ENCODE results near the gene GARNL3. TPM values are rescaled to one million over a fixed set of nuclear protein-coding genes. Genes with fewer than 3 reads are reported as not detected.

The GARNL3 gene
- total RNA-seq, 1 donor from 2014 or later = 5.4 TPM

DNA sequence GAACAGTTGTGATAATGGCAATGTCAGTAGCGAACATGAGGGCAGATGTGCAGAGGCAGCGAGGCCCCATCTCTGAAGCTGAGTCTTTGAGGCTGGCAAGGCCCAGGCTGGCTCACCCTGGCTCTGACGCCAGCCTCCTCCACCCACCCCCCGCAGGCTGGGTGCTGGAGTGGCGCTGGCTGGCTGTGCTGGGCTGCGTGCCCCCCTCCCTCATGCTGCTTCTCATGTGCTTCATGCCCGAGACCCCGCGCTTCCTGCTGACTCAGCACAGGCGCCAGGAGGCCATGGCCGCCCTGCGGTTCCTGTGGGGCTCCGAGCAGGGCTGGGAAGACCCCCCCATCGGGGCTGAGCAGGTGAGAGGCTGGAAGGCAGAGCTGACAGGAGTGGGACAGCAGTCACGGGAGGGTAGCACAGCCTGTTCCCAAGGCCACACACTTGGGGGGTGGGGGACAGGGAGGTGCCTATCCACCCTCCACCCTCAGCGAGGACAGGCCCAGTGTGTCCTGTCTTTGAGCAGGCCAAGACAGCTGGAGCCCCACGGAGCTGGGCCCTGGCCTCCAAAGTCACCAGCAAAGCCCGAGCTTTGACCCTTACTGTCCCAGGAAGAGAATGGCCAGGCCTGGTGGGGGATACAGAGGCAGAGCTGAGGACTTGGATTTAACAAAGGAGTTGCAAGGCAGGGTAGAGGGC is 138.0 kb downstream of the GARNL3 start:
- Histone ChIP-seq H4K20me1 (ENCODE audit: insufficient read depth, low read length) (peaks cover 16% of the 10 kb centered on the region), H3K4me2 (ENCODE audit: low read length) (no peak overlapping the region), H3K9ac (ENCODE audit: low read length) (no peak overlapping the region), H3K27ac (ENCODE audit: low read depth, low read length) (no peak overlapping the region), H2AFZ (ENCODE audit: low read depth, low read length) (no peak overlapping the region), H3K9me3 (ENCODE audit: insufficient read depth, low read depth, low read length) (no peaks in the 10 kb centered on the region), H3K4me1 (ENCODE audit: insufficient read depth, low read length) (peaks cover 5% of the 10 kb centered on the region), H3K27me3 (ENCODE audit: insufficient read depth, low read length) (no peaks in the 10 kb centered on the region), H3K36me3 (ENCODE audit: insufficient read depth, low read length) (no peaks in the 10 kb centered on the region), H3K4me3 (ENCODE audit: insufficient read depth, low read depth, low read length) (no peak overlapping the region), H3K79me2 (ENCODE audit: insufficient read depth, low read length) (peaks cover 15% of the 10 kb centered on the region)
- Mint-ChIP-seq H3K27me3 (ENCODE audit: low read depth, unreplicated experiment) (no peaks in the 10 kb centered on the region), H3K4me3 (ENCODE audit: unreplicated experiment) (no peak overlapping the region), H3K9me3 (ENCODE audit: unreplicated experiment) (no peaks in the 10 kb centered on the region), H3K36me3 (ENCODE audit: low read depth, unreplicated experiment) (peaks cover 6% of the 10 kb centered on the region), H3K4me1 (ENCODE audit: low read depth, unreplicated experiment) (no peaks in the 10 kb centered on the region), H3K27ac (ENCODE audit: unreplicated experiment) (no peak overlapping the region)
- TF ChIP-seq, protein P1, sequence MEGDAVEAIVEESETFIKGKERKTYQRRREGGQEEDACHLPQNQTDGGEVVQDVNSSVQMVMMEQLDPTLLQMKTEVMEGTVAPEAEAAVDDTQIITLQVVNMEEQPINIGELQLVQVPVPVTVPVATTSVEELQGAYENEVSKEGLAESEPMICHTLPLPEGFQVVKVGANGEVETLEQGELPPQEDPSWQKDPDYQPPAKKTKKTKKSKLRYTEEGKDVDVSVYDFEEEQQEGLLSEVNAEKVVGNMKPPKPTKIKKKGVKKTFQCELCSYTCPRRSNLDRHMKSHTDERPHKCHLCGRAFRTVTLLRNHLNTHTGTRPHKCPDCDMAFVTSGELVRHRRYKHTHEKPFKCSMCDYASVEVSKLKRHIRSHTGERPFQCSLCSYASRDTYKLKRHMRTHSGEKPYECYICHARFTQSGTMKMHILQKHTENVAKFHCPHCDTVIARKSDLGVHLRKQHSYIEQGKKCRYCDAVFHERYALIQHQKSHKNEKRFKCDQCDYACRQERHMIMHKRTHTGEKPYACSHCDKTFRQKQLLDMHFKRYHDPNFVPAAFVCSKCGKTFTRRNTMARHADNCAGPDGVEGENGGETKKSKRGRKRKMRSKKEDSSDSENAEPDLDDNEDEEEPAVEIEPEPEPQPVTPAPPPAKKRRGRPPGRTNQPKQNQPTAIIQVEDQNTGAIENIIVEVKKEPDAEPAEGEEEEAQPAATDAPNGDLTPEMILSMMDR (IDR thresholded peaks at IDR 0.05; ENCODE audit: insufficient read depth, low read depth, low read length) = no peak
- TF ChIP-seq EZH2 (IDR thresholded peaks at IDR 0.05; ENCODE audit: insufficient read depth, low read length) = no peak
- FAIRE-seq (no peak), DNase-seq (ENCODE audit: low read depth) (no peak)

DNA sequence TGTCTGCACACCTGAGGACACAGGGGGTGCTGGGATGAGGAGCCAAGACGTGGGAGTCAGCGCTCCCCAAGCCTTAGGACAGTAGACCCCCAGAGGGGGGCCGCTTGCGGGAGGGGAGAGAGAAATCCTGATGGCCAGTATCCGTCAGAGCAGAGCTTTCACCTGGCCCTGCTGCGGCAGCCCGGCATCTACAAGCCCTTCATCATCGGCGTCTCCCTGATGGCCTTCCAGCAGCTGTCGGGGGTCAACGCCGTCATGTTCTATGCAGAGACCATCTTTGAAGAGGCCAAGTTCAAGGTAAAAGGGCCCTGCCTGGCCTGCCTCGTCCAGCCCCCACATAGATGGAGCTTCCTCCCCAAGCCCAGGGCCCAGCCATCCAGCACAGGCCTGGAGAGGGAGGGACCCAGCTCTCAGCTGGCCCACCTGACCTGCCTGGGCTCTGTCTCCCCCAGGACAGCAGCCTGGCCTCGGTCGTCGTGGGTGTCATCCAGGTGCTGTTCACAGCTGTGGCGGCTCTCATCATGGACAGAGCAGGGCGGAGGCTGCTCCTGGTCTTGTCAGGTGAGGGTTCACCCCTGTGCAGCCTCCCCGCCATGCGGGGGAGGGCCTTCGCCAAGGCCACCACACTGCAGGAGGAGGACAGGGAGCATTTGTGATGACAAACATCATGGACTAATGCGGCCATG is 139.1 kb downstream of the GARNL3 start:
- peaks cover 9% of the 10 kb centered on the region for H4K20me1 ChIP-seq (ENCODE audit: insufficient read depth, low read length)
- H3K4me3 ChIP-seq (ENCODE audit: insufficient read depth, low read depth, low read length) = no peak overlapping the region
- no peak for TF ChIP-seq EZH2 (IDR thresholded peaks at IDR 0.05; ENCODE audit: insufficient read depth, low read length)
- TF ChIP-seq, protein P1 (IDR thresholded peaks at IDR 0.05; ENCODE audit: insufficient read depth, low read depth, low read length) = no peak
- no peak overlapping the region for H3K4me2 ChIP-seq (ENCODE audit: low read length)
- H3K9me3 ChIP-seq (ENCODE audit: insufficient read depth, low read depth, low read length) = no peaks in the 10 kb centered on the region
- FAIRE-seq (no peak), DNase-seq (ENCODE audit: low read depth) (no peak)
- Mint-ChIP-seq H3K27me3 (ENCODE audit: low read depth, unreplicated experiment) (no peaks in the 10 kb centered on the region), H3K4me3 (ENCODE audit: unreplicated experiment) (no peak overlapping the region), H3K4me1 (ENCODE audit: low read depth, unreplicated experiment) (no peaks in the 10 kb centered on the region), H3K36me3 (ENCODE audit: low read depth, unreplicated experiment) (peaks cover 6% of the 10 kb centered on the region), H3K9me3 (ENCODE audit: unreplicated experiment) (no peaks in the 10 kb centered on the region), H3K27ac (ENCODE audit: unreplicated experiment) (no peak overlapping the region)
- H3K36me3 ChIP-seq (ENCODE audit: insufficient read depth, low read length) = no peaks in the 10 kb centered on the region
- no peak overlapping the region for H3K9ac ChIP-seq (ENCODE audit: low read length)
- no peak overlapping the region for H3K27ac ChIP-seq (ENCODE audit: low read depth, low read length)
- no peaks in the 10 kb centered on the region for H3K4me1 ChIP-seq (ENCODE audit: insufficient read depth, low read length)
- H2AFZ ChIP-seq (ENCODE audit: low read depth, low read length) = no peak overlapping the region
- H3K27me3 ChIP-seq (ENCODE audit: insufficient read depth, low read length) = no peaks in the 10 kb centered on the region
- peaks cover 6% of the 10 kb centered on the region for H3K79me2 ChIP-seq (ENCODE audit: insufficient read depth, low read length)

DNA sequence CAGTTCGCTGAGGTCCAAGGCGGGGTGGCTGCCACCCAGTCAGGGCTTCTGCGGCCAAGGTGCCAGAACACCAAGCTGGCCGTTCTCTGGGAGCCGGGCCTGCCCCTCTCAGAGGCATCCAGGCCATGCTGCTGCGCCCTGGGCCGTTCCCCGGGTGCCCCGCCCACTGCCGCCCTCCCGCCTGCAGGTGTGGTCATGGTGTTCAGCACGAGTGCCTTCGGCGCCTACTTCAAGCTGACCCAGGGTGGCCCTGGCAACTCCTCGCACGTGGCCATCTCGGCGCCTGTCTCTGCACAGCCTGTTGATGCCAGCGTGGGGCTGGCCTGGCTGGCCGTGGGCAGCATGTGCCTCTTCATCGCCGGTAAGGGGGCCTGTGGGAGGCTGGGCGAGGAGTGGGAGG is 140.1 kb downstream of the GARNL3 start:
- Mint-ChIP-seq H3K36me3 (ENCODE audit: low read depth, unreplicated experiment) (peaks cover 6% of the 10 kb centered on the region), H3K4me1 (ENCODE audit: low read depth, unreplicated experiment) (no peaks in the 10 kb centered on the region), H3K27ac (ENCODE audit: unreplicated experiment) (no peak overlapping the region), H3K27me3 (ENCODE audit: low read depth, unreplicated experiment) (no peaks in the 10 kb centered on the region), H3K4me3 (ENCODE audit: unreplicated experiment) (no peak overlapping the region), H3K9me3 (ENCODE audit: unreplicated experiment) (no peaks in the 10 kb centered on the region)
- Histone ChIP-seq H3K27ac (ENCODE audit: low read depth, low read length) (no peak overlapping the region), H3K4me1 (ENCODE audit: insufficient read depth, low read length) (no peaks in the 10 kb centered on the region), H3K4me2 (ENCODE audit: low read length) (no peak overlapping the region), H4K20me1 (ENCODE audit: insufficient read depth, low read length) (peaks cover 3% of the 10 kb centered on the region), H3K9ac (ENCODE audit: low read length) (no peak overlapping the region), H2AFZ (ENCODE audit: low read depth, low read length) (no peak overlapping the region), H3K4me3 (ENCODE audit: insufficient read depth, low read depth, low read length) (no peak overlapping the region), H3K9me3 (ENCODE audit: insufficient read depth, low read depth, low read length) (no peaks in the 10 kb centered on the region), H3K27me3 (ENCODE audit: insufficient read depth, low read length) (no peaks in the 10 kb centered on the region), H3K79me2 (ENCODE audit: insufficient read depth, low read length) (no peaks in the 10 kb centered on the region), H3K36me3 (ENCODE audit: insufficient read depth, low read length) (no peaks in the 10 kb centered on the region)
- no peak for DNase-seq (ENCODE audit: low read depth)
- FAIRE-seq = no peak
- no peak for TF ChIP-seq EZH2 (IDR thresholded peaks at IDR 0.05; ENCODE audit: insufficient read depth, low read length)
- TF ChIP-seq, protein P1 (IDR thresholded peaks at IDR 0.05; ENCODE audit: insufficient read depth, low read depth, low read length) = no peak

Measured in astrocyte (in vitro differentiated cells and primary cell).